PC-9 (cell line): Measurements from ENCODE around the gene ATCAY. TPM values are rescaled to one million over a fixed set of nuclear protein-coding genes. Genes with fewer than 3 reads are reported as not detected.

Experiments
- BruUV-seq: library from RNA; stranded (reverse); fragments of 400-500 nt; replicated peaks from 2 replicates; lab custom pipeline; 2021; lab: Mats Ljungman, UMichigan
- CTCF ChIA-PET: fragments of 300-600 bp; sonication (Branson Sonifier 250); formaldehyde crosslinking; loops from one replicate; lab custom pipeline; 2022; ENCODE audit warnings: antibody characterized with exemption; lab: Charles Lee
- POLR2A ChIA-PET: fragments of 300-600 bp; sonication (Branson Sonifier 250); formaldehyde crosslinking; loops from one replicate; lab custom pipeline; 2022; ENCODE audit warnings: antibody characterized with exemption; ENCODE audit not compliant: unreplicated experiment; lab: Charles Lee
- DNase-seq, 2 experiments: peaks; one replicate each; pipeline versions ENCODE4 v3.0.0 to v3.0.0-alpha.2; 2015 to 2022; ENCODE audit warnings: mixed read lengths in 1 of 2
- H2AFZ ChIP-seq: fragments of 200-600 bp; sonication (generic); 2 replicates; pipeline ENCODE4 v1.8.1; 2017; ENCODE audit warnings: antibody characterized with exemption
- H3F3A ChIP-seq: fragments of 200-600 bp; sonication (generic); 2 replicates; pipeline ENCODE4 v1.8.1; 2017; ENCODE audit warnings: antibody characterized with exemption, mild to moderate bottlenecking, low read depth; ENCODE audit not compliant: insufficient read depth
- H3K27ac ChIP-seq: fragments of 200-600 bp; sonication (generic); 2 replicates; pipeline ENCODE4 v1.6.1; 2016; ENCODE audit warnings: mixed run types
- H3K27me3 ChIP-seq: fragments of 200-600 bp; sonication (generic); 2 replicates; pipeline ENCODE4 v1.6.1; 2016; ENCODE audit warnings: low read depth, mixed run types; ENCODE audit not compliant: insufficient read depth
- H3K36me3 ChIP-seq: fragments of 200-600 bp; sonication (generic); 2 replicates; pipeline ENCODE4 v1.6.1; 2016; ENCODE audit warnings: low read depth, mixed run types
- H3K4me1 ChIP-seq: fragments of 200-600 bp; sonication (generic); replicated peaks from 2 replicates; pipeline ENCODE4 v1.6.1; 2016; ENCODE audit warnings: mixed run types; ENCODE audit not compliant: insufficient read depth
- H3K4me2 ChIP-seq: fragments of 200-600 bp; sonication (generic); 2 replicates; pipeline ENCODE4 v1.6.1; 2017; ENCODE audit warnings: mixed run types
- H3K4me3 ChIP-seq: fragments of 200-600 bp; sonication (generic); 2 replicates; pipeline ENCODE4 v1.6.1; 2016; ENCODE audit warnings: mixed run types
- H3K79me2 ChIP-seq: fragments of 200-600 bp; sonication (generic); 2 replicates; pipeline ENCODE4 v1.6.1; 2017; ENCODE audit warnings: low read depth, mixed run types
- H3K9me2 ChIP-seq: fragments of 200-600 bp; sonication (generic); 2 replicates; pipeline ENCODE4 v1.8.1; 2017; ENCODE audit warnings: mild to moderate bottlenecking; ENCODE audit not compliant: insufficient read depth
- H3K9me3 ChIP-seq: fragments of 200-600 bp; sonication (generic); 2 replicates; pipeline ENCODE4 v1.8.1; 2016; ENCODE audit warnings: low read depth; ENCODE audit not compliant: insufficient read depth
- H4K20me1 ChIP-seq: fragments of 200-600 bp; sonication (generic); 2 replicates; pipeline ENCODE4 v1.8.1; 2017; ENCODE audit not compliant: insufficient read depth
- EZH2 ChIP-seq: fragments of 200-600 bp; sonication (generic); IDR thresholded peaks from 2 replicates; pipeline ENCODE4 v1.8.0; 2017; ENCODE audit warnings: antibody characterized with exemption, low read depth
- intact Hi-C: fragments of 100-400 bp; cut with micrococcal nuclease; formaldehyde crosslinking; loops from one replicate; pipeline ENCODE4 v1.10.0; 2022; ENCODE audit not compliant: unreplicated experiment
- total RNA-seq: library from RNA; stranded (reverse); gene quantifications from 2 replicates; pipeline ENCODE4 v1.2.3, GENCODE V29; 2021
- TF ChIP-seq, protein P1 (sequence below): fragments of 200-600 bp; sonication (generic); conservative IDR thresholded peaks from 2 replicates; pipeline ENCODE4 v1.6.1; 2017; ENCODE audit warnings: mixed run types, antibody characterized with exemption, mild to moderate bottlenecking, moderate library complexity

Gene ATCAY
- total RNA-seq, 1 experiment from 2014 or later: not detected

DNA sequence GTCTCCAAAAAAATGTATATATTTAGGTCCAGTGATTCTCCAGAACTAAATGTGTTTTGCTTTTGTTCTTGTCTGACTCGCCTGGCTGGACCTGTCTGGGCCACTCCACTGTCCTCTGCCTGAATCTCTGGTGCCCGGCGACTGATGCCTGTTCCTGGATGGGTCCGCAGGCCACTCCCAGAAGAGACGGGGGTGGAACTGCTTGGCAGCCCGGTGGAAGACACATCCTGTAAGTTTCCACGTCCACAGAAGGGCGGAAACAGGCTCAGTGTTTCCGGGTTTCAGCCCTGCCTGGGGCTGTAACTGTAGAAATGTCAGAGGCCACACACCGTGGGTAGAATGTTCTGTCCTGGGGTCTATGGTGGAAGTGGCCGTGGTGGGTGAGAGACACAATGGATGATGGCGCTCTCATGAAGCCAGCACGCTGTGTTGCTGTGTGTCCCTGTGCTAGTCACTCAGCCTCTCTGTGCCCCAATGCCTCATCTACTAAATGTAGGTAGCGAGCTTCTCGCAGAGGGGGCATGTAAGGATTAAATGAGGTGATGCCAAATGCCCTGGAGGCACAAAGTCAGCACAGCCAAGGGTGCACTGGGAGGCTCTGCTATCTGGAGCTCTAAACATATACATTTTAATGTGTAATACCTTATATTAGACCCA, 22.0 kb downstream of the ATCAY start:
- Histone ChIP-seq H3K36me3 (no peaks in the 10 kb centered on the region), H3K27me3 (peaks cover 46% of the 10 kb centered on the region), H4K20me1 (no peaks in the 10 kb centered on the region), H2AFZ (no peak overlapping the region), H3K4me2 (no peak overlapping the region), H3F3A (no peaks in the 10 kb centered on the region), H3K79me2 (no peaks in the 10 kb centered on the region), H3K4me3 (no peak overlapping the region), H3K9me2 (no peaks in the 10 kb centered on the region), H3K4me1 (no peaks in the 10 kb centered on the region), H3K9me3 (no peaks in the 10 kb centered on the region), H3K27ac (no peak overlapping the region)
- DNase-seq: no peak
- no TSS peak for BruUV-seq
- ChIA-PET CTCF (no interaction called here), POLR2A (no interaction called here)
- intact Hi-C loops: no loop called here
- TF ChIP-seq, protein P1, sequence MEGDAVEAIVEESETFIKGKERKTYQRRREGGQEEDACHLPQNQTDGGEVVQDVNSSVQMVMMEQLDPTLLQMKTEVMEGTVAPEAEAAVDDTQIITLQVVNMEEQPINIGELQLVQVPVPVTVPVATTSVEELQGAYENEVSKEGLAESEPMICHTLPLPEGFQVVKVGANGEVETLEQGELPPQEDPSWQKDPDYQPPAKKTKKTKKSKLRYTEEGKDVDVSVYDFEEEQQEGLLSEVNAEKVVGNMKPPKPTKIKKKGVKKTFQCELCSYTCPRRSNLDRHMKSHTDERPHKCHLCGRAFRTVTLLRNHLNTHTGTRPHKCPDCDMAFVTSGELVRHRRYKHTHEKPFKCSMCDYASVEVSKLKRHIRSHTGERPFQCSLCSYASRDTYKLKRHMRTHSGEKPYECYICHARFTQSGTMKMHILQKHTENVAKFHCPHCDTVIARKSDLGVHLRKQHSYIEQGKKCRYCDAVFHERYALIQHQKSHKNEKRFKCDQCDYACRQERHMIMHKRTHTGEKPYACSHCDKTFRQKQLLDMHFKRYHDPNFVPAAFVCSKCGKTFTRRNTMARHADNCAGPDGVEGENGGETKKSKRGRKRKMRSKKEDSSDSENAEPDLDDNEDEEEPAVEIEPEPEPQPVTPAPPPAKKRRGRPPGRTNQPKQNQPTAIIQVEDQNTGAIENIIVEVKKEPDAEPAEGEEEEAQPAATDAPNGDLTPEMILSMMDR: no peak
- TF ChIP-seq EZH2: no peak

DNA sequence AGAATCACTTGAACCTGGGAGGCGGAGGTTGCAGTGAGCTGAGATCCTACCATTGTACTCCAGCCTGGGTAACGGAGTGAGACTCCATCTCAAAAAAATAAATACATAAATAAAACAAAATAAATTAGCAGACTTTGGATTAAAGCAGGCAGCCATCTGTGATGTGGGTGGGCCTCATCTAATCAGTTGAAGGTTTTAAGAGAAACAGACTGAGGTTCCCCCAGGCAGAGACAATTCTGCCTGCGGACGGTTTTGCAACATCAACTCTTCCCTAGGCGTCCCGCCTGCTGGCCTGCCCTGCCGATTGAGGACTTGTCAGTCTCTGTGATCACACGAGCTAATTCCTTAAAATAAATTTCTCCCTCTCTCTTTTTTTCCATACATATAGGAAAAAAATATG, 23.7 kb downstream of the ATCAY start:
- no peak overlapping the region for H3K4me3 ChIP-seq
- no TSS peak for BruUV-seq

DNA sequence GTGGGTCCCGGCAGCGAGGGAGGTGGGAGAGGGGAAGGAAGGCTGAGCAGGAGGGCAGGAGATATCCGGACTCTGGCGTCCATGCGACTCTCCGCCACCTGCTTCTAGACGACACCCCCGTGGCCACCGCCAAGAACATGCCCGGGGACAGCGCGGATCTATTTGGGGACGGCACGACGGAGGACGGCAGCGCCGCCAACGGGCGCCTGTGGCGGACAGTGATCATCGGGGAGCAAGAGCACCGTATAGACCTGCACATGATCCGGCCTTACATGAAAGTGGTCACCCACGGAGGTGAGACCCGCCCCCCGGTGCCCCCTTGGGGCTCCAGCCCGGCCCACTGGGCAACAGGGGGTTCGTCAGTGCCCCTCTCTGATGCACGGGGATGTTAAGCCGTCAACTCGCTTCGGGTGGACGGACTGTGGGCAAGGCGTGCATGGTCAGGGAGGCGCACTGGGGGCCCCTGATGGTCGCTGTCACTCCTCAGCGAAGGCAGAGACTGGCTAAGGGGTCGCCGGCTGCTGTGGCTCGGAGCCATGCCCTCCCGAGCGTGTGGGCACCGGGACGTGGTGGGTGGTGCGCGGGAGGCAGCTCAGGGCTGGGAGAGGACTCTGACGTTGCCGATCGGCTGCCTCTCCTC, 27.3 kb downstream of the ATCAY start:
- BruUV-seq: no TSS peak
- Histone ChIP-seq H3K4me2 (no peak overlapping the region), H3K27me3 (peaks cover 29% of the 10 kb centered on the region), H3K79me2 (no peaks in the 10 kb centered on the region), H3K9me2 (no peaks in the 10 kb centered on the region), H3F3A (no peaks in the 10 kb centered on the region), H3K36me3 (no peaks in the 10 kb centered on the region), H3K4me3 (no peak overlapping the region), H3K9me3 (no peaks in the 10 kb centered on the region), H4K20me1 (no peaks in the 10 kb centered on the region), H3K4me1 (no peaks in the 10 kb centered on the region), H2AFZ (no peak overlapping the region), H3K27ac (no peak overlapping the region)
- intact Hi-C loops: no loop called here
- TF ChIP-seq, protein P1: no peak
- TF ChIP-seq EZH2: no peak
- CTCF ChIA-PET: no interaction called here
- POLR2A ChIA-PET: no interaction called here
- no peak for DNase-seq

More for the DNA sequence above, 23.7 kb downstream of the ATCAY start:
- Histone ChIP-seq H3K79me2 (no peaks in the 10 kb centered on the region), H3F3A (no peaks in the 10 kb centered on the region), H2AFZ (no peak overlapping the region), H3K27me3 (peaks cover 42% of the 10 kb centered on the region), H3K4me1 (no peaks in the 10 kb centered on the region), H3K27ac (no peak overlapping the region), H3K36me3 (no peaks in the 10 kb centered on the region), H4K20me1 (no peaks in the 10 kb centered on the region), H3K9me3 (no peaks in the 10 kb centered on the region), H3K4me2 (no peak overlapping the region), H3K9me2 (no peaks in the 10 kb centered on the region)
- TF ChIP-seq EZH2: no peak
- TF ChIP-seq, protein P1: no peak
- CTCF ChIA-PET: no interaction called here
- DNase-seq: no peak
- intact Hi-C loops: no loop called here
- POLR2A ChIA-PET: no interaction called here
